ENCODE data around the gene ANKK1. TPM values are rescaled to one million over a fixed set of nuclear protein-coding genes. Genes with fewer than 3 reads are reported as not detected.

Gene ANKK1
- total RNA-seq, 8 experiments from 2014 or later, result 0.11 to 0.47 (median 0.26) TPM

DNA sequence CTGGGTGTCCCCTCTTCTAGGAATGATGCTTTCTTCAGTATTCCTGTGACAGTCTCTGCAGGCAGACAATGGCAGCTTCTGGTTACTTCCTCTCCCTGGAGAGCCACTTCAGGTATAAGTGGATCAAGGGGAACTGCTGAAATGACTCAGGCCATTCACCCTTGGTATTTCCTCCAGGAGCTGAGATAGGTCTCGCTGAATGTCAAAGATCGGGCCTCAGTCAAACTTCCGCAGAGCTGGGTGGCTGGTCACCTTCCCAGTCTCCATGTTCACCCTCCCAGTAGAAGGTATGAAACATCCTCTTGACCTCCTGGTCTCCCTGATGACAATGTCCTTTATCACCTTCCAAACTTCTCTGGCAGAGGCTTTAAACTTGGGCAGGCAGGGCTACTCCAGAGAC, 1.8 kb upstream of the ANKK1 start:
- in situ Hi-C loops (cut with MboI; ENCODE audit: low pct_unique_long_range_greater_than_20kb in 2 of 9, low sequenced_read_pairs in 9 of 9, unreplicated experiment in 9 of 9), result no loop called here
- WGBS, 10 experiments, result 86 to 100% (median 94%) methylated on average over 1 to 3 of the region's 3 CpGs; no CpG with 5 or more reads in 4 of the 10 experiments

DNA sequence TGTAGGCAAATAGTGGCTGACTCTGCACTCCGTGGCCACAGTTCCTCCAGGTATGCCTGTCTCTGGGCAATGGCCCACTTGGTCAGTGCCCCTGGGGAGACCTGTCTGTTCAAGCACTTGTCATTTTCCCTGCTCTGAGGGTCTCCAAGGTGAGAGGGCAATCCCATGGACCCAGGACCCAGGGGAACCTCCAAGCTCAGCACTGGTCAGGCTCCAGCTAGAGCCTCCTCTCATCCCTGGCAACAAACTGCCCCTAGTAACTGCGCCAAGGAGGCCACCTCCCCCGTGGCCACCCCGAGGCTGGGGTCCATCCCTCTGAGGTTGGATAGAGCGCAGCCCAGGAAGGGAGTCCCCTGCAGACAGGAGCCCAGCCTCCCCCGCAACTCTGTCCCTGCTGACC, 713 bp upstream of the ANKK1 start:
- ATAC-seq (replicated peaks in 6 of 8), result no peak
- Histone ChIP-seq H3K27ac (no peak overlapping the region), H3K4me3 (no peak overlapping the region), H3K4me1 (replicated peaks in 1 of 2) (peaks cover 0 to 5% of the 10 kb centered on the region in 2 donors)
- in situ Hi-C loops (cut with MboI; ENCODE audit: low pct_unique_long_range_greater_than_20kb in 2 of 9, low sequenced_read_pairs in 9 of 9, unreplicated experiment in 9 of 9), result no loop called here
- WGBS, 10 experiments, result 70 to 100% (median 83%) methylated on average over 1 to 4 of the region's 6 CpGs; no CpG with 5 or more reads in 5 of the 10 experiments

More for the DNA sequence above, 1.8 kb upstream of the ANKK1 start:
- Histone ChIP-seq H3K4me1 (replicated peaks in 1 of 2) (peaks cover 0 to 5% of the 10 kb centered on the region in 2 donors), H3K4me3 (no peak overlapping the region), H3K27ac (no peak overlapping the region)
- ATAC-seq (replicated peaks in 6 of 8), result no peak

DNA sequence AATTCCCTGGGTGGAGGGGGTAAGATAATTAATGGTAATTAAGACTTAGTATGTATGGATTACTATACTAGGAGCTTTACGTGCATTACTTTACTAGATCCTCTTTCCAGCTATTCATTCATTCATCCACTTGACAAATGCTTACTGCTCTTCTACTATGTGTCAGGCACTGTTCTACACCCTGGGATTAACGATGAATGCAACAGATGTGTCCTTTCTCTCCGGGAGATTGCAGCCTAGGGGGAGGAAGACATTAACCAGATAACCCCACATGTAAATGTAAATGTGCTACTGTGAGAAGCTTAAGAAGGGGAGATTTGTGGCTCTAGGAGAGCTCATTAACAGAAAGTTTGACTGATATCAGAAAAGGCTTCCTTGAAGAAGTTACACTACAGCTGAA, 1.7 kb downstream of the ANKK1 start:
- peak in 3 of 8 experiments; percentile 7 to 80 (median 12) for ATAC-seq (replicated peaks in 6 of 8)
- Histone ChIP-seq H3K4me3 (no peak overlapping the region), H3K4me1 (replicated peaks in 1 of 2) (no peaks in the 10 kb centered on the region), H3K27ac (no peak overlapping the region)
- WGBS, 10 experiments, result 0 to 25% (median 7%) methylated on average over 1 to 3 of the region's 3 CpGs; no CpG with 5 or more reads in 2 of the 10 experiments
- in situ Hi-C loops (cut with MboI; ENCODE audit: low pct_unique_long_range_greater_than_20kb in 2 of 9, low sequenced_read_pairs in 9 of 9, unreplicated experiment in 9 of 9), result no loop called here

DNA sequence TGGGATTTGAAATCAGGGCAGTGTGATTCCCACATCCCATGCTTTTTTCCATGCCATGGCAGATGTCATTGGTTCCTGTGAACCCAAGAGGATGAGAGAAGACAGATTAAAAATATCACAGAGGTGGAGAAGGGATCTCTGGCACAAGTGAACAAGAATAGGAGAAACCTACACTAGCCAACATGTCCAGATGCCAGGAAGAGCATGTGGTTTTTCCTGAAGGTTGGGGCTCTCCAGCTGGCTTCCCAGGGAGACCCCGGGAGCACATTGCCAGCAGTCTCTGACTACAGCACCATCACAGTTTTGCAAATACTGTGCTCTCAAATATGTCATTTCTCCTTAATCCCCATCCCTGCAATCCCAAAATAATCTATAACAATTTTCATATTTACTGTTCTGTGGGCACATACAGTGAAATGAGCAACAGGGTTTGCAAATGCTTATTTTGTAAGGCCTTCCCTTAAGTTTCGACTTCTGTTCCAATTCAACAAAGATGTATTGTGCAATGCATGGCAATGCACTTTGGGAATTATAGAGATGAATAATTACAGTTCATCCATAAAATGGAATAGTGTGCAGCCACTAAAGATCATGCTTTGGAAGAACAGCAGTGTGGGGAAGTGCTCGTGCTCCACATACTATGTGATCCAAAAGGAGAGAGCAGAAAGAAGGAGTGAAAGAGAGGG, 4.8 kb downstream of the ANKK1 start:
- 0 to 84% (median 62%) methylated on average over 1 to 3 of the region's 3 CpGs for WGBS, 10 experiments
- H3K4me1 ChIP-seq (replicated peaks in 1 of 2), result no peaks in the 10 kb centered on the region
- in situ Hi-C loops (cut with MboI; ENCODE audit: low pct_unique_long_range_greater_than_20kb in 2 of 9, low sequenced_read_pairs in 9 of 9, unreplicated experiment in 9 of 9), result no loop called here
- peak in 1 of 8 experiments; percentile 32 for ATAC-seq (replicated peaks in 6 of 8)
- no peak overlapping the region for H3K27ac ChIP-seq
- H3K4me3 ChIP-seq, result no peak overlapping the region

DNA sequence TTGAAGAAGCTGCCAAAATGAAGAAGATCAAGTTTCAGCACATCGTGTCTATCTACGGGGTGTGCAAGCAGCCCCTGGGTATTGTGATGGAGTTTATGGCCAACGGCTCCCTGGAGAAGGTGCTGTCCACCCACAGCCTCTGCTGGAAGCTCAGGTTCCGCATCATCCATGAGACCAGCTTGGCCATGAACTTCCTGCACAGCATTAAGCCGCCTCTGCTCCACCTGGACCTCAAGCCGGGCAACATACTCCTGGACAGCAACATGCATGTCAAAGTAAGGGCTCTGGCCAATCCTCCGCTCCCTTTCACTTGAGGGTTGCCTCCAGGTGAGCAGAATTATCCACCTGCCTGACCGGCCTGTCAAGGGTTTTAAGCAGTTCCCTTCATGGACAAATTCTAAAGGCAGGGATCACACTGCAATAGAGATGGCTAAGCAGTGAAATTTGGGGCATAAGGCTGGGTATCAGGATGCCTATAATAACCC, 6.0 kb downstream of the ANKK1 start:
- Histone ChIP-seq H3K4me1 (replicated peaks in 1 of 2) (no peaks in the 10 kb centered on the region), H3K4me3 (no peak overlapping the region), H3K27ac (no peak overlapping the region)
- no peak for ATAC-seq (replicated peaks in 6 of 8)
- in situ Hi-C loops (cut with MboI; ENCODE audit: low pct_unique_long_range_greater_than_20kb in 2 of 9, low sequenced_read_pairs in 9 of 9, unreplicated experiment in 9 of 9), result no loop called here
- WGBS, 10 experiments, result 43 to 100% (median 71%) methylated on average over 2 to 7 of the region's 8 CpGs; no CpG with 5 or more reads in 3 of the 10 experiments

DNA sequence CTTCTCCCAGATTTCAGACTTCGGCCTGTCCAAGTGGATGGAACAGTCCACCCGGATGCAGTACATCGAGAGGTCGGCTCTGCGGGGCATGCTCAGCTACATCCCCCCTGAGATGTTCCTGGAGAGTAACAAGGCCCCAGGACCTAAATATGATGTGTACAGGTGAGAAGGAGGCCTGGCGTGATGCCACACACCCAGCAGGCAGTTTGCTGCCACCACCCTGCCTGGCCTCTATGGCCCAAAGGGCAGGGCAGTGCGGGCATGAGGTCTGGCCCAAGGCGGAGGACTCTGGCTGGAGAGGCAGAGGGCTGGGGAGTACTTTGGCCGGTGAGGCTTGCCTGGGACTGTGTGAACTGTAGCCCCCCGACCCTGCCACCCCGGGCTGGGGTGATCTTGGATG, 7.3 kb downstream of the ANKK1 start:
- in situ Hi-C loops (cut with MboI; ENCODE audit: low pct_unique_long_range_greater_than_20kb in 2 of 9, low sequenced_read_pairs in 9 of 9, unreplicated experiment in 9 of 9), result no loop called here
- Histone ChIP-seq H3K4me3 (no peak overlapping the region), H3K27ac (no peak overlapping the region), H3K4me1 (replicated peaks in 1 of 2) (no peaks in the 10 kb centered on the region)
- ATAC-seq (replicated peaks in 6 of 8), result no peak
- 37 to 100% (median 82%) methylated on average over 1 to 7 of the region's 11 CpGs; no CpG with 5 or more reads in 1 of the 10 experiments for WGBS, 10 experiments

DNA sequence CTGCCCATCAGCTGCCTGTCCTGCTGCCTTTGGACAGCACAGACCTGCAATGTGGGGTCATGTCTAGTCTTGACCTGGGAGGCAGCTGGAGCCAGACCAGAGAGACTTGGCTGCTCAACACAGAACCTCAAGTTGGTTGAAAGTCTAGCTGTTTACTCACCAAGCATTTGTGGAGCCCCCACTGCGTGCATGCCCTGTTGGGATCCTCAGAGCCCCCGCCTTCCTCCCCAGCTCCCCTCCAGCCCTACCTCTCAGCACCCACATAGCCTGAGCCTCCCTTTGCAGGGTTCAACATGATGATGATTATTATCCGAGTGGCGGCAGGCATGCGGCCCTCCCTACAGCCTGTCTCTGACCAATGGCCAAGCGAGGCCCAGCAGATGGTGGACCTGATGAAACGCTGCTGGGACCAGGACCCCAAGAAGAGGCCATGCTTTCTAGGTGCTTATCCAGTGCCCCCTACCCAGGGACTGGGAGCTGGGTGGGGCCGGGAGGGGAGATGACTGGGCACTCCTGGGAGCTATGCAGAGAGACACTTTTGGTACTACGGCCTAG, 8.3 kb downstream of the ANKK1 start:
- WGBS, 10 experiments, result 80 to 90% methylated on average over 1 to 2 of the region's 9 CpGs; no CpG with 5 or more reads in 8 of the 10 experiments
- no peak overlapping the region for H3K27ac ChIP-seq
- H3K4me1 ChIP-seq (replicated peaks in 1 of 2), result no peaks in the 10 kb centered on the region
- in situ Hi-C loops (cut with MboI; ENCODE audit: low pct_unique_long_range_greater_than_20kb in 2 of 9, low sequenced_read_pairs in 9 of 9, unreplicated experiment in 9 of 9), result no loop called here
- no peak for ATAC-seq (replicated peaks in 6 of 8)
- H3K4me3 ChIP-seq, result no peak overlapping the region

DNA sequence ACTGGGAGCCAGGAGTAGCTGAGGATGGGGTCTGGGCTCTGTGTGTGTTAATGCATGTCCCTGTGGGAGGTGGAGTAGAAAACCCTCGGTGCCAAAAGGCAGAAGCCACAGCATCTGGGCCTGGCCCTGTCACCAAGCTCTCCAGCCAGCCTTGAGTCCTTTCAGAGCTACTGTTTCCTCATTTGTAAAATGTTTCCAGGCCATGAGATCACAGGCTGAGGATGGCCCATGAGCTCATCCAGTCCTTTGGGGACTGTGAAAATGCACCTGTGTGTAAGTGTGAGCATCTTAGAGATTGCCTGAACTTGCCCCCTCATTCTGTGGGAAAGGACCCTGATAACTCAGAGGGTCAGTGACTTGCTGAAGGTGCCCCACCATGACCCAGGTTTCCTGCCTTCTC, 9.1 kb downstream of the ANKK1 start:
- Histone ChIP-seq H3K4me1 (replicated peaks in 1 of 2) (no peaks in the 10 kb centered on the region), H3K4me3 (no peak overlapping the region), H3K27ac (peak overlapping the region in 1 of 2 donors; percentile 53)
- WGBS, 10 experiments, result 17 to 20% (median 17%) methylated on average over 1 of the region's 1 CpG; no CpG with 5 or more reads in 7 of the 10 experiments
- peak in 5 of 8 experiments; percentile 84 to 97 (median 90) for ATAC-seq (replicated peaks in 6 of 8)
- in situ Hi-C loops (cut with MboI; ENCODE audit: low pct_unique_long_range_greater_than_20kb in 2 of 9, low sequenced_read_pairs in 9 of 9, unreplicated experiment in 9 of 9), result no loop called here

DNA sequence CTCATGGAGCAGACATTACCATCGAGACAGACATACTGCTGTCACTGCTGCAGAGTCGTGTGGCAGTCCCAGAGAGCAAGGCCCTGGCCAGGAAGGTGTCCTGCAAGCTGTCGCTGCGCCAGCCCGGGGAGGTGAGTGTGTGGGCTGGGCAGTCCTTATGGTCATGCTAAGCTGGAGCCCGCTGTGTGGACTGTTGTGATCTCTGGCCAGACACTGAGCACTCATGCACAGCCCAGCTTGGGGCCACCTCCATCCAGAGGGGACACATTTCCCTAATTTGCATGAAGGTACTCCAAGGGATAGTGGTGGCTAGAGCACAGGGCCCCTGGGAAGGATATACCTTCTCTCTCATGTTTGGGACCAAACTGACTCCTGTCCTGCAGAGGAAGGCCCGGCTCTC, 9.6 kb downstream of the ANKK1 start:
- no peak overlapping the region for H3K27ac ChIP-seq
- WGBS, 10 experiments, result 50 to 100% (median 100%) methylated on average over 1 to 4 of the region's 7 CpGs; no CpG with 5 or more reads in 7 of the 10 experiments
- H3K4me3 ChIP-seq, result no peak overlapping the region
- in situ Hi-C loops (cut with MboI; ENCODE audit: low pct_unique_long_range_greater_than_20kb in 2 of 9, low sequenced_read_pairs in 9 of 9, unreplicated experiment in 9 of 9), result no loop called here
- no peaks in the 10 kb centered on the region for H3K4me1 ChIP-seq (replicated peaks in 1 of 2)
- peak in 3 of 8 experiments; percentile 15 to 23 (median 16) for ATAC-seq (replicated peaks in 6 of 8)

DNA sequence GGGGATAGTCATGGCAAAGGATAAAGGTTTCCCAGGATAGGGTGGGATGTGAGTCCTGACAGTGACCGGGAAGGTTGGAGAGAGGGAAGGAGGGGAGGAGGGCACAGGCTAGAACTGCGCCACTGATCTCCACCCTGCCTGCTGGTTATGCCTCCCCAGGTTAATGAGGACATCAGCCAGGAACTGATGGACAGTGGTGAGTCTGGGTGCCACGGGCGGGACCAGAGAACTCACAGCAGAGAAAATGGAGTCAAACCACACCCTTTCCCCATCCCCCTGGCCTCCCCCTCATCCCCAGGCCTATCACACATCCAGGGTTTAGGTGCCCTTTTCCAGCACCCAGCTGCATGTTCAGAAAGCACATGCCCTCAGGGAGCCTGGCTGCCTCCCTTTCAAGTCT, 10.2 kb downstream of the ANKK1 start:
- in situ Hi-C loops (cut with MboI; ENCODE audit: low pct_unique_long_range_greater_than_20kb in 2 of 9, low sequenced_read_pairs in 9 of 9, unreplicated experiment in 9 of 9), result no loop called here
- no peak overlapping the region for H3K4me3 ChIP-seq
- ATAC-seq (replicated peaks in 6 of 8), result peak in 3 of 8 experiments; percentile 4 to 46 (median 20)
- no peaks in the 10 kb centered on the region for H3K4me1 ChIP-seq (replicated peaks in 1 of 2)
- 40 to 76% (median 60%) methylated on average over 1 to 3 of the region's 4 CpGs; no CpG with 5 or more reads in 7 of the 10 experiments for WGBS, 10 experiments
- H3K27ac ChIP-seq, result no peak overlapping the region

DNA sequence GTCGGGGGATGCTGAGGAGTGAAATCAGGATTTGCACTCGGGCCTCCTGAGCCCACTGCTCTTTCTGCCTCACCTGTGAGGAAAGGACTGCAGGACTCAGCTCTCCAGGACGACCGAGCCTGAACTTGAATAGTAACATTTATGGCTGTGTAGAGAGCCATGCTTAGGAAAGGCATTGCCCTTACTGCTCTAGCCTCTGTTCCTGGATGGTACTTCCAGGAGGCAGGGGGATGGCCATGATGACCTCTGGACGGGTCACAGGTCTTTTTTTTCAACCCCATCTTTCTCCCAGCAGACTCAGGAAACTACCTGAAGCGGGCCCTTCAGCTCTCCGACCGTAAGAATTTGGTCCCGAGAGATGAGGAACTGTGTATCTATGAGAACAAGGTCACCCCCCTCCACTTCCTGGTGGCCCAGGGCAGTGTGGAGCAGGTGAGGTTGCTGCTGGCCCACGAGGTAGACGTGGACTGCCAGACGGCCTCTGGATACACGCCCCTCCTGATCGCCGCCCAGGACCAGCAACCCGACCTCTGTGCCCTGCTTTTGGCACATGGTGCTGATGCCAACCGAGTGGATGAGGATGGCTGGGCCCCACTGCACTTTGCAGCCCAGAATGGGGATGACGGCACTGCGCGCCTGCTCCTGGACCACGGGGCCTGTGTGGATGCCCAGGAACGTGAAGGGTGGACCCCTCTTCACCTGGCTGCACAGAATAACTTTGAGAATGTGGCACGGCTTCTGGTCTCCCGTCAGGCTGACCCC, 11.3 kb downstream of the ANKK1 start:
- in situ Hi-C loops (cut with MboI; ENCODE audit: low pct_unique_long_range_greater_than_20kb in 2 of 9, low sequenced_read_pairs in 9 of 9, unreplicated experiment in 9 of 9), result no loop called here
- WGBS, 10 experiments, result 0 to 96% (median 77%) methylated on average over 1 to 10 of the region's 24 CpGs; no CpG with 5 or more reads in 2 of the 10 experiments
- Histone ChIP-seq H3K27ac (no peak overlapping the region), H3K4me3 (no peak overlapping the region), H3K4me1 (replicated peaks in 1 of 2) (no peaks in the 10 kb centered on the region)
- no peak for ATAC-seq (replicated peaks in 6 of 8)

DNA sequence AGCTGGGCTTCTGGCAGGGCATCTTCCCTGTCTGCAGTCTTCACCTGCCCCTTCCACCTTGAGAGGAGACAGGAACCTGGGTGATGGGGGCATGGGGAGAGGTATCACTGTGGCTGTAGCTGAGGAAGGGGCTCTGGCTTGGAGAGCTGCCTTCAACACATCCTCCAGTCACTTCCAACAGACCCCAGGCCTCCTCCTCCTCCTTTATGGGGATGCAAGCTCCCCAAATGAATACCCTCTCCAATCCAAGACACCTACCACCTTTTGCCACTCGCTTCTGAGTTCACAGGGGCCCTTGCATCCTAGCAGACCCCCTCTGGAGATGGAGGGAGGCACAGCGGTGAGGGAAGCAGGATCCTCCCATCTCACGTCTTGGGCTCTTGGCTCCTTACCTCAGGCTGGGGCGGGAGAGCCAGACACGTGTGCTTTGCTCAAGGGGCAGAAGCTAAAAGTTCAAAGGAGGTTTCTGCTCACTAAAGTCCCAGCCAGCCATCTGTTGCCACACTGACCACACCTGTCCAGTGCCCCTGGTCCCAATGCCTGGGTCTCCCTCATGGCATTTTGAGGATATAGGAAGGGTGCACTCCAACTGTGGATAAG, 13.2 kb downstream of the ANKK1 start:
- Histone ChIP-seq H3K4me1 (replicated peaks in 1 of 2) (peaks cover 4 to 8% of the 10 kb centered on the region in 2 donors), H3K27ac (no peak overlapping the region), H3K4me3 (no peak overlapping the region)
- no peak for ATAC-seq (replicated peaks in 6 of 8)
- WGBS, 10 experiments, result 33 to 80% (median 75%) methylated on average over 1 to 2 of the region's 5 CpGs; no CpG with 5 or more reads in 7 of the 10 experiments
- in situ Hi-C loops (cut with MboI; ENCODE audit: low pct_unique_long_range_greater_than_20kb in 2 of 9, low sequenced_read_pairs in 9 of 9, unreplicated experiment in 9 of 9), result no loop called here
